SKM-1 (cell line): ENCODE data around the gene STOML2.

Experiments used
- DNase-seq: peaks from one replicate; lab custom pipeline; 2025; ENCODE audit not compliant: unreplicated experiment; lab: John Stamatoyannopoulos, UW

The STOML2 gene

GRCh38 chr9:35108461-35108860 is 5.5 kb upstream of the STOML2 start:
- no peak for DNase-seq

GRCh38 chr9:35107297-35108290 is 4.7 kb upstream of the STOML2 start:
- no peak for DNase-seq

DNA sequence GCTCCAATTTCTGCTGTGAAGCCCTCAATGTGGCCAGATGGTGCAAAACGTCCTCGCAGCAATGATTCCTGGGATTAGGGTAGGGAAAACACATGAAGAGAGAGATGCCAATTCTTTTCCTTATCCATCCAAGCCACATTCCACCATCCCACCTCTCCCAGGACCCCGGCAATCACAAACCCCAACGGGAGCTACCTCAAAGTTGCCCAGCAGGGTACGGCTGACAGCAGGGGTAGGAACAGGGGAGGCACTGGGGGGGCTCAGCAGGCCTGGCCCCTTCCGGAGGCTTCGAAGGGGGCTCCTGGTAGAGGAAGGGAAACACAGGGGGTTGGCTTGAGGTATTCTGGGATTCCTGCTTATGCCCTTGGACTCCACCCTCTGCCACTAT is 3.4 kb upstream of the STOML2 start:
- no peak for DNase-seq

DNA sequence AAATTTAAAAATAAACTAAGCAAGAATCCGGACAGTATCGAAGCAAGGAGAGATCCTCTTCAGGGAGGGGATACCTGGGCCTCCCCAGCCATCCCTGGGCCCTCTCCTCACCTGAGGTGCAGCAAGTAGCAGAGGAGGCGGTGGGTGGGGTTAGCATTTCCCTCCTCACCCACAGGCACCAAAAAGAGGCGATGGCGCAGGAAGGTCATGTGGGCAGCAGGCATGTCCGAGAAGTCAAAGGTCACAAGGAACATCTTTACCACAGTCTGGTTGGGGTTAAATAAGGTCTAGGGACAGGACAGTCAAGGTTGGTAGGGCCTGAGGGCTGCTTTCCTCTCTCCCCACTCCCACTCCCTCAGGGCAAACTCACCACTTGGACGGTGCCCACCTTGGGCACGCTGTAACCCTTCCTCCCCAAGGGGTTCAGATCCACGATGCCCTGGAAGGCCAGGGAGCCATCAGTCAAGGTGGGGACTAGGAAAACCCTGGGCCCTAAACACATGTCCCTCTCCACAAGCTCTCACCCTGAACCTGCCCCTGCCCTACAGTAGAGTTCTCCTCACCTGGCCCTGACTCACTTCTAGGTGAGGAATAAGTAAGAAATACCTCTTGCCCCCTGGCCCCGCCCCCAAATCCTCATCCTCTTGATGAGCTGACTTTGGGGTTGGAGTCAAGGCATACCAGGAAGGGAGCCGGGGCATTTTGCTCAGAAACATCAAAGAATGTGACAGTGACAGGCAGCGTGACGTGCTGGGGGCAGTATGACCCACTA is 2.8 kb upstream of the STOML2 start:
- no peak for DNase-seq

- no peak for DNase-seq
Observed at GRCh38 chr9:35105126-35105525, 2.2 kb upstream of the STOML2 start.

- no peak for DNase-seq
Observed at GRCh38 chr9:35104586-35104985, 1.7 kb upstream of the STOML2 start.

- no peak for DNase-seq
Observed at GRCh38 chr9:35103660-35104191, 795 bp upstream of the STOML2 start.

- DNase-seq, result no peak
Observed at GRCh38 chr9:35102465-35102768, 514 bp downstream of the STOML2 start.

DNA sequence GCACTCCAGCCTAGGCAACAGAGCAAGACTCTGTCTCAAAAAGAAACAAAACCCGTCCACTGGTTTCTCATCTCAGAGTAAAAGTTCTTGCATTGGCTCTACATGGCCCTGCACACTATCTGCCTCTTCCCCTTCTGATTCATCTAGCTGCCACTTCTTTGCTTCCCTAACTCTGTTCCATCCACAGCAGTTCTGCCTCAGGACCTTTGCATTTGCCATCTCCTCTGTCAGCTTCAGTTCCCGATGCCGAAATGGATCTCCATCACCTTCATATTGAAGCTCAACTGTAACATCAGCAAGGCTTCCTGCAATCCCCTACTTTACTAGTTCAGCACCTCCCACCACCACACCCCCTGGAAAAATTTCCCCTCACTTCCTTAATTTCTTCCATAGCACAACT is 5.4 kb downstream of the STOML2 start:
- DNase-seq, result no peak

DNA sequence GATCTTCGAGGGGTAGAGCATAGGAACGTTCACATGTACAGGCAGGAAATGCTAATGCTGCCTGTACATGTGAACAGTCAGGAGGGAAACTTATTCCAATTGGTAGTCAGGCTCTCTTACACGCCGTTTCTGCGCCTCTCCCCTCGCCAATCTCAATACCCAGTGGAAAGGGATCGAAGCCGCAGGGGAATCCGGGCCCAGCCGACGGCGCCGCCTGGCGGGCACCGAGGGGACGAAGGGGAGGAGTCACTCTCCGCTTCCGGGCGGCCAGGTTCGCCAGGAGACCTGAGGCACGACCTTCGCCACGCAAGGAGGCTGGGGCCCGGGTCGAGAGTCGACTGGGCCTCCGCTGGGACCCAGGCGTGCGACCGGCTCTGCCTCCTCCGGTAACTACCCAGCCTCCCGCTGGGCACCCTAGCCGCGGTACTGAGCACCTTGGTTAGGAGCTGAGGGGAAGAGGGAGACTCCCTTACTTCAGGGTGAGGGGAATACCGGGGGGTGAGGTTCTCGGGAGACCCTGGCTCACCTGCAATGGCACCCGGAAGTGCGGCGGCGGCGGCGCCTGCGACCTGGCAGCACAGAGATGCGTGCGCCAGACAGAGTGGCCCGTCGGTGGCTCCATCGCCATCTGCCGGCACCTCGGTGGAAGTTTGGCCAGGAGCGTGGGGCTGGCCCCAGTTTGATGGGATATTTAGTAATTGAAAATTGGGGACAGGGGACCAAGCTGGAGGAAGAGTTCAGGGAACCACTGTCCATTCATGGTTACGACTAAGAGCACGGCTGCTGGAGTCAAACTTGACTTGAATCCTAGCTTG is 6.7 kb downstream of the STOML2 start, which contains the start of gene PIGO:
PIGO (minus strand) TSS at position 557 of the 815 bp plus-strand sequence. CDS start 1,026 bp downstream, outside the sequence.
- peak; percentile 69 for DNase-seq

- DNase-seq, result no peak
Observed at GRCh38 chr9:35091536-35091935, 11.4 kb downstream of the STOML2 start.

DNA sequence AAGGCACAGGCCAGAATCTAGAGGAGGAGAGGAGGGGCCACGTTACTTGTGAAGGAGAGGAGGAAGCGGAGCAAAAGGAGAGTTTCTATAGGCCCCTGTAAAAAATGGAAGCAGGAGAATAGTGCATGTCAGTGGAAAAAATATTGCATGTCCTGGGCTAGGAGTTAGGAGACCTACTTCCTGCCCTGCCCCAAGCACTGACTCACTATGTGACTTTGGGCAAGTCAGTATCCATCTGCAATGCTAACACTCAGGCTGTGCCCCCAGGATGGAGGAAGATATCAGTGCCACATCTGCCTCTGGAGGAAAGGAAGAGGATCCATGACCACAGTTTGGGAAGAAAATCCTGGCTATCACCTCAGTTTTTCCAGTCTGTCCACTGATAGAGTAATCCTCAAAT is 13.5 kb downstream of the STOML2 start:
- no peak for DNase-seq

DNA sequence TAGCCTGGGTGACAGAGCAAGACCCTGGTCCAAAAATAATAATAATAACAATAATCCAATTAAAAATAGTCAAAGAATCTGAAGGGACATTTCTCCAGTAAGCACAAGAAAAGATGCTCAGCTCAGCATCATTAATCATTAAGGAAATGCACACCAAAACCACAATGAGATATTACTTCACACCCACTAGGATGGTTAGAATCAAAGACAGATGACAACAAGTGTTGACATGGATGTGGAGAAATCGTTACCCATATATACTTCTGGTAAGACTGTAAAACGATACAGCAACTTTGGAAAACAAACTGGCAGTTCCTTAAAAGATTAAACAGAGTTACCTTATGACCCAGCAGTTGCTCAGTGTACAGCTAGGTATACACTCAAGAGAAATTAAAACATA is 17.9 kb downstream of the STOML2 start:
- DNase-seq, result no peak

- peak; percentile 85 for DNase-seq
Observed at GRCh38 chr9:35079426-35080341, 23.2 kb downstream of the STOML2 start, which contains the start of gene FANCG. Gene FANCG, minus strand, starts transcription at chr9:35079942. Its CDS starts 418 bp downstream, at chr9:35079524.

GRCh38 chr9:35079041-35079425 is 23.9 kb downstream of the STOML2 start:
- no peak for DNase-seq

DNA sequence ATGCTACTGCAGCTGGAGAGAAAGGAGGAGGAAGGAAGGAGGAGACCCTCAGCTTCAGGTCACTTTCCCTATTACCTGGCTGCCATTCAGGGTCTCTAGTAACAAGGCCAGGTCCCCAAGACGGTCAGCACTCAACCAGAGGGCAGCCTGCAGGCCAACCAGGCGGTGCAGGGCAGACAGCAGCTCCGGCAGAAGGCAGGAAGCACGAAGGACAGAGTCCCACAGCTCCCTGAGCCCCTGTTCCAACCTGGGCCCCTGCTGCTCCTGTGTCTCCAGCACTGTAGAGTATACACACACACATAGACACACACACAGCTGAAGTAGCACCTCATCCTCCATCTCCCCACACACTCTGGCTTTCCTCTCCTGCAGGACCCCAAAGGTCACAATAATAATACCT is 24.9 kb downstream of the STOML2 start:
- DNase-seq, result no peak

GRCh38 chr9:35076848-35077247 is 26.1 kb downstream of the STOML2 start:
- DNase-seq, result no peak

GRCh38 chr9:35075358-35075757 is 27.6 kb downstream of the STOML2 start:
- no peak for DNase-seq

- no peak for DNase-seq
Observed at GRCh38 chr9:35074791-35075190, 28.1 kb downstream of the STOML2 start.

GRCh38 chr9:35074141-35074540 is 28.8 kb downstream of the STOML2 start:
- DNase-seq, result no peak
